Mucosa of descending colon (tissue), 3 donors: ENCODE measurements around the gene EQTN. TPM values are rescaled to one million over a fixed set of nuclear protein-coding genes. Genes with fewer than 3 reads are reported as not detected.

Source experiments
- ATAC-seq: fragments of 200-7000 bp; cut with Tn5 transposase; one replicate; pipeline ENCODE4 v1.9.1; 2020; ENCODE audit warnings: mild to moderate bottlenecking, moderate library complexity
- DNase-seq, 3 donors: peaks; one replicate each; pipeline ENCODE4 v3.0.0-alpha.2; 2020
- H3K36me3 ChIP-seq: fragments of 200-600 bp; one replicate; pipeline ENCODE4 v1.8.0; 2021; ENCODE audit warnings: low read depth, mild to moderate bottlenecking
- H3K4me1 ChIP-seq: fragments of 200-600 bp; one replicate; pipeline ENCODE4 v1.8.0; 2021; ENCODE audit warnings: low read depth, mild to moderate bottlenecking
- H3K4me3 ChIP-seq: fragments of 200-600 bp; one replicate; pipeline ENCODE4 v1.8.0; 2021; ENCODE audit warnings: mild to moderate bottlenecking
- H3K9me3 ChIP-seq: fragments of 200-600 bp; one replicate; pipeline ENCODE4 v1.8.0; 2021; ENCODE audit warnings: mild to moderate bottlenecking
- CTCF ChIP-seq: fragments of 200-600 bp; IDR thresholded peaks from one replicate; pipeline ENCODE4 v1.8.0; 2022; ENCODE audit warnings: antibody characterized with exemption, mild to moderate bottlenecking
- intact Hi-C, 2 donors: fragments of 100-400 bp; cut with DNase I in 1 of 2; cut with micrococcal nuclease in 1 of 2; formaldehyde crosslinking; loops; one replicate each; pipeline versions ENCODE4 v1.11.0 to v1.11.1; 2022; cut with DNase I, micrococcal nuclease
- total RNA-seq, 3 donors: library from RNA; stranded (reverse); fragmentation: NEBNext Ultra II Directional in 2 of 3; extraction: Animal tissue kit (Norgen Biotek cat#: 25700) in 2 of 3; gene quantifications; one replicate each; pipeline versions ENCODE4 v1.2.1 to v1.2.4, GENCODE V29; 2021 to 2023
- donor health status: DM: no; HTN: no; CAD: no; lungs with moderate emphysema.
- donor health status: DM: no; HTN: no; CAD: no.
- donor health status: DM: no; HTN: yes; CAD: no.

The EQTN gene
- total RNA-seq, 3 donors from 2014 or later = 0.53 to 2.3 (median 1.4) TPM

- no peak for ATAC-seq
- intact Hi-C loops = no loop called here
- TF ChIP-seq CTCF = no peak
These were observed 6.3 kb upstream of the EQTN start for GRCh38 chr9:27303219-27303618.

GRCh38 chr9:27293996-27294395 lies 3.0 kb downstream of the EQTN start:
- intact Hi-C loops = no loop called here

More at GRCh38 chr9:27303219-27303618, 6.3 kb upstream of the EQTN start:
- Histone ChIP-seq H3K4me3 (no peak overlapping the region), H3K9me3 (no peaks in the 10 kb centered on the region), H3K4me1 (no peaks in the 10 kb centered on the region), H3K36me3 (no peaks in the 10 kb centered on the region)
- DNase-seq = no peak

GRCh38 chr9:27292659-27293405 lies 4.1 kb downstream of the EQTN start:
- DNase-seq (no peak), ATAC-seq (no peak)
- Histone ChIP-seq H3K4me1 (no peaks in the 10 kb centered on the region), H3K36me3 (no peaks in the 10 kb centered on the region), H3K4me3 (no peak overlapping the region), H3K9me3 (no peaks in the 10 kb centered on the region)
- intact Hi-C loops = no loop called here
- no peak for TF ChIP-seq CTCF

More at GRCh38 chr9:27293996-27294395, 3.0 kb downstream of the EQTN start:
- no peaks in the 10 kb centered on the region for H3K9me3 ChIP-seq
- no peak for ATAC-seq
- no peak overlapping the region for H3K4me3 ChIP-seq
- no peak for TF ChIP-seq CTCF
- no peaks in the 10 kb centered on the region for H3K4me1 ChIP-seq
- DNase-seq = no peak
- no peaks in the 10 kb centered on the region for H3K36me3 ChIP-seq

- intact Hi-C loops = no loop called here
- ATAC-seq (no peak), DNase-seq (no peak)
- H3K9me3 ChIP-seq = no peaks in the 10 kb centered on the region
- no peaks in the 10 kb centered on the region for H3K36me3 ChIP-seq
- no peaks in the 10 kb centered on the region for H3K4me1 ChIP-seq
- no peak overlapping the region for H3K4me3 ChIP-seq
- TF ChIP-seq CTCF = no peak
These were observed 5.7 kb downstream of the EQTN start for GRCh38 chr9:27291292-27291691.

GRCh38 chr9:27282269-27282668 lies 14.7 kb downstream of the EQTN start:
- Histone ChIP-seq H3K4me1 (no peaks in the 10 kb centered on the region), H3K9me3 (no peaks in the 10 kb centered on the region), H3K36me3 (no peaks in the 10 kb centered on the region), H3K4me3 (no peak overlapping the region)
- TF ChIP-seq CTCF = no peak
- DNase-seq (no peak), ATAC-seq (no peak)
- intact Hi-C loops = no loop called here
